Transverse colon (tissue), 4 donors: Measurements from ENCODE around the gene LRRD1. TPM values are rescaled to one million over a fixed set of nuclear protein-coding genes. Genes with fewer than 3 reads are reported as not detected.
"Not testable (repeated sequence)": the region's sequence is repeated elsewhere in the genome, so short reads cannot be mapped to it uniquely, and the experiment has no call there.

Source experiments
- DNase-seq: peaks from one replicate; pipeline ENCODE4 v3.0.0-alpha.2; 2019
- H3K27ac ChIP-seq, 4 donors: fragments of 200-600 bp; sonication (generic); 2 replicates each; pipeline ENCODE4 v1.5.1; 2016 to 2018; ENCODE audit warnings: inconsistent platforms in 4 of 4
- H3K27me3 ChIP-seq: fragments of 200-600 bp; sonication (generic); 2 replicates; pipeline ENCODE4 v1.5.1; 2017; ENCODE audit warnings: inconsistent platforms
- H3K36me3 ChIP-seq, 4 donors: fragments of 200-600 bp; sonication (generic); 2 replicates each; pipeline ENCODE4 v1.5.1; 2017 to 2019; ENCODE audit warnings: inconsistent platforms in 4 of 4
- H3K4me1 ChIP-seq, 4 donors: fragments of 200-600 bp; sonication (generic); 2 replicates each; pipeline ENCODE4 v1.5.1; 2017 to 2020; ENCODE audit warnings: inconsistent platforms in 4 of 4
- H3K4me3 ChIP-seq, 4 donors: fragments of 200-600 bp; sonication (generic); 1 replicate in 1 of 4; 2 replicates in 3 of 4; pipeline versions ENCODE4 v1.5.1 to v1.6.1; 2017 to 2019; ENCODE audit warnings: inconsistent platforms in 4 of 4
- H3K9me3 ChIP-seq, 2 donors: fragments of 200-600 bp; sonication (generic); 2 replicates each; pipeline ENCODE4 v1.5.1; 2017 to 2019; ENCODE audit warnings: inconsistent platforms in 2 of 2
- CTCF ChIP-seq, 5 experiments: fragments of 200-600 bp in 3 of 5; fragments of 450-650 bp in 2 of 5; sonication (generic) in 3 of 5; IDR thresholded peaks; 1 replicate in 2 of 5; 2 replicates in 3 of 5; pipeline ENCODE4 v1.5.1; 2016 to 2017; ENCODE audit warnings: antibody characterized with exemption in 5 of 5, inconsistent platforms in 3 of 5, mild to moderate bottlenecking in 2 of 5, moderate library complexity in 1 of 5
- EP300 ChIP-seq: sonication (generic); formaldehyde crosslinking; IDR thresholded peaks from one replicate; pipeline ENCODE4 v1.6.1; 2017; ENCODE audit warnings: antibody characterized with exemption, low read depth
- POLR2A ChIP-seq: fragments of 450-650 bp; IDR thresholded peaks from one replicate; pipeline ENCODE4 v1.6.1; 2016; ENCODE audit warnings: antibody characterized with exemption, mild to moderate bottlenecking, moderate library complexity
- POLR2AphosphoS5 ChIP-seq, 3 donors: sonication (generic); formaldehyde crosslinking; IDR thresholded peaks; one replicate each; pipeline ENCODE4 v1.6.1; 2016; ENCODE audit warnings: antibody characterized with exemption in 3 of 3
- WGBS, 2 donors: methylation state at CpG; one replicate each; pipeline ENCODE4 v1.1.5; 2018; ENCODE audit warnings: low coverage in 1 of 2; 5-methylcytosine and 5-hydroxymethylcytosine counted together
- in situ Hi-C, 4 donors: fragments of 200-750 bp; cut with MboI; loops; one replicate each; pipeline versions ENCODE4 v1.15.0 to v1.15.1; 2017; ENCODE audit warnings: low sequenced_read_pairs in 3 of 4, low pct_ligation_motif_present in 1 of 4, low pct_unique_long_range_greater_than_20kb in 1 of 4
- intact Hi-C: fragments of 100-400 bp; cut with DNase I; formaldehyde crosslinking; loops from one replicate; pipeline ENCODE4 v1.15.1; 2023; ENCODE audit warnings: low total_unique reads
- total RNA-seq, 4 donors: library from RNA; depleted of rRNA; stranded (reverse); fragments of >200 nt; gene quantifications; one replicate each; pipeline ENCODE4 v1.1.0, GENCODE V29; 2016

LRRD1 gene
- total RNA-seq, 4 donors from 2014 or later: not detected

DNA sequence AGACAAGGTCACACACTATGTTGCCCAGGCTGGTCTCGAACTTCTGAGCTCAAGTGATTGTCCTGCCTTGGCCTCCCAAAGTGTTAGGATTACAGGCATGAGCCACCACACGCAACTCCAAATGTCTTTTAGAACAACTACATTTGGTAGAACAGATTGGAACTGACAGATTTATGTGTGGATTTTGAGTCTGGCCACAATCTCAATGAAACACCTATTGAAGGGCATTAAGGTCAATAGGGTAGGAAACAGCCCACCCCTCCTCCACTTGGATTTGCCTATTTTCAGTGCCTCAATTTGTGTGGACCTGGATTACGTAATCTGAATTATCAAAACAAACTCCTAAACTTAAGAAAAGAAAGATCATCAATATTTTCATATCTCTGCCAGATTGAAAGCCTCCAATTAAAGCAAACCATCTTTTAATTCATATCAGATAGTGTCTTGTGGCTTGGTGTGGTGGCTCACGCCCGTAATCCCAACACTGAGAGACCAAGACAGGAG, 29.2 kb downstream of the LRRD1 start:
- no peak overlapping the region for H3K27ac ChIP-seq
- H3K36me3 ChIP-seq: no peaks in the 10 kb centered on the region
- WGBS, 2 donors: 90% methylated on average over 5 of the region's 5 CpGs; no CpG with 5 or more reads in 1 of the 2 donors
- no peak for DNase-seq
- intact Hi-C loops (no loop called here), in situ Hi-C loops (no loop called here)
- H3K27me3 ChIP-seq: no peaks in the 10 kb centered on the region
- H3K4me1 ChIP-seq: no peaks in the 10 kb centered on the region
- TF ChIP-seq POLR2A (no peak), POLR2AphosphoS5 (IDR thresholded peaks at IDR 0.05) (no peak), EP300 (no peak), CTCF (IDR thresholded peaks at IDR 0.05) (no peak)
- H3K9me3 ChIP-seq: no peaks in the 10 kb centered on the region
- no peak overlapping the region for H3K4me3 ChIP-seq

DNA sequence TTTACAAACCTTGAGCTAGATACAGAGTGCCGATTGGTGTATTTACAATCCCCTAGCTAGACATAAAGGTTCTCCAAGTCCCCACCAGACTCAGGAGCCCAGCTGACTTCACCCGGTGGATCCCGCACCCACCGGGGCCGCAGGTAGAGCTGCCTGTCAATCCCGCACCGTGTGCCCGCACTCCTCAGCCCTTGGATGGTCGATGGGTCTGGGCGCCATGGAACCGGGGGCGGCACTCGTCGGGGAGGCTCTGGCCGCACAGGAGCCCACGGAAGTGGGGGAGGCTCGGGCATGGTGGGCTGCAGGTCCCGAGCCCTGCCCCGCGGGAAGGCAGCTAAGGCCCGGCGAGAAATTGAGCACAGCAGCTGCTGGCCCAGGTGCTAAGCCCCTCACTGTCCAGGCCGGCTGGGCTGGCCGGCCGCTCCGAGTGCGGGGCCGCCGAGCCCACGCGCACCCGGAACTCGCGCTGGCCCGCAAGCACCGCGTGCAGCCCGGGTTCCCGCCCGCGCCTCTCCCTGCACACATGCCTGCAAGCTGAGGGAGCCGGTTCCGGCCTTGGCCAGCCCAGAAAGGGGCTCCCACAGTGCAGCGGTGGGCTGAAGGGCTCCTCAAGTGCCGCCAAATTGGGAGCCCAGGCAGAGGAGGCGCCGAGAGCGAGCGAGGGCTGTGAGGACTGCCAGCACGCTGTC, 35.6 kb downstream of the LRRD1 start:
- H3K27ac ChIP-seq, DNase-seq, H3K4me1 ChIP-seq, H3K4me3 ChIP-seq, H3K27me3 ChIP-seq, H3K9me3 ChIP-seq, in situ Hi-C loops, H3K36me3 ChIP-seq, intact Hi-C loops: not testable (repeated sequence)
- 97% methylated on average over 27 of the region's 50 CpGs; no CpG with 5 or more reads in 1 of the 2 donors for WGBS, 2 donors

- H3K36me3 ChIP-seq, H3K4me3 ChIP-seq, DNase-seq, H3K9me3 ChIP-seq, H3K4me1 ChIP-seq, H3K27me3 ChIP-seq, in situ Hi-C loops, intact Hi-C loops, H3K27ac ChIP-seq: not testable (repeated sequence)
- 90% methylated on average over 9 of the region's 9 CpGs; no CpG with 5 or more reads in 1 of the 2 donors for WGBS, 2 donors
These were observed 36.2 kb downstream of the LRRD1 start for GRCh38 chr7:92142791-92143190.

DNA sequence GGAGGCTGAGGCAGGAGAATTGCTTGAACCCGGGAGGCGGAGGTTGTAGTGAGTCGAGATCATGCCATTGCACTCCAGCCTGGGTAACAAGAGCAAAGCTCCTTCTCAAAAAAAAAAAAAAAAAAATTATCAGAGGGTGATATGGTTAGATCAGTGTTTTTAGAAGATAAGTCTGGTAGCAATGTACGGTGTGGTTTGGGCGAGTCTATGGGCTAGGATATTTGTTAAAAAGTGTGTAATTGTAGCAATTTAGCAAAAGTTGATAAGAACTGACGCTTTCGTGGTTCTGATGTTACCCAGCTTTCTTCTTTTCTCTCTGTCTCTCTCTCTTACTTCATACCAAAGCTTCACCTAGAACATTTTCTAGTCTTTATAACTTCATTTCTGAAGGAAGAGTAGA, 37.8 kb downstream of the LRRD1 start:
- Histone ChIP-seq H3K36me3 (no peaks in the 10 kb centered on the region), H3K27ac (no peak overlapping the region), H3K4me1 (no peaks in the 10 kb centered on the region), H3K4me3 (no peak overlapping the region), H3K9me3 (no peaks in the 10 kb centered on the region), H3K27me3 (no peaks in the 10 kb centered on the region)
- in situ Hi-C loops: no loop called here
- DNase-seq: no peak
- no peak for TF ChIP-seq EP300
- no peak for TF ChIP-seq CTCF (IDR thresholded peaks at IDR 0.05)
- no peak for TF ChIP-seq POLR2AphosphoS5 (IDR thresholded peaks at IDR 0.05)
- TF ChIP-seq POLR2A: no peak
- WGBS, 2 donors: 80 to 91% methylated on average over 7 of the region's 7 CpGs
- intact Hi-C loops: no loop called here

- Histone ChIP-seq H3K4me1 (peaks cover 6 to 15% (median 8%) of the 10 kb centered on the region in 4 donors), H3K36me3 (no peaks in the 10 kb centered on the region), H3K4me3 (no peak overlapping the region), H3K27ac (no peak overlapping the region), H3K9me3 (no peaks in the 10 kb centered on the region), H3K27me3 (no peaks in the 10 kb centered on the region)
- TF ChIP-seq EP300: no peak
- no peak for TF ChIP-seq CTCF (IDR thresholded peaks at IDR 0.05)
- no peak for TF ChIP-seq POLR2A
- TF ChIP-seq POLR2AphosphoS5 (IDR thresholded peaks at IDR 0.05): no peak
- 36 to 45% methylated on average over 1 to 2 of the region's 2 CpGs for WGBS, 2 donors
- intact Hi-C loops: no loop called here
- no peak for DNase-seq
- in situ Hi-C loops: no loop called here
These were observed 41.4 kb downstream of the LRRD1 start for GRCh38 chr7:92137557-92137956.
